ENCODE measurements around the gene SLCO4A1.

DNA sequence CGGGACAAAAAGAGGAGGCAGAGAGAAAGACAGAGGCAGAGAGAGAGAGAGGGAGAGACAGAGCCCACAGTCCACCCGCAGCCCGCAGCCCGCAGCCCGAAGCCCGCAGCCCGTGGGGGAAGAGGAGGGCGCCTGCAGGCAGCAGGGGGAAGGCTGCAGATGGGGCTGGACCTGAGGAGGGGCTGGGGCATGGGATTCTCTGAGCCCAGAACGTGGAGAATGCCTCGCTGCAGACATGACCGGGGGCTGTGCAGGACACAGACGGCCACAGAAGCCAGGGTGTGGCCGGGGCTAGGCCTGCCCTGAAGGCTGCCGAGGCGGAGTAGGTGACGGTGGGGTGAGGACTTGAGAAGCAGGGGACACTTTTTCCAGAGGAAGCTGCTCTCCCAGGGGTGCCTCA lies 6.5 kb upstream of the SLCO4A1 start:
- TF ChIP-seq, protein P1, sequence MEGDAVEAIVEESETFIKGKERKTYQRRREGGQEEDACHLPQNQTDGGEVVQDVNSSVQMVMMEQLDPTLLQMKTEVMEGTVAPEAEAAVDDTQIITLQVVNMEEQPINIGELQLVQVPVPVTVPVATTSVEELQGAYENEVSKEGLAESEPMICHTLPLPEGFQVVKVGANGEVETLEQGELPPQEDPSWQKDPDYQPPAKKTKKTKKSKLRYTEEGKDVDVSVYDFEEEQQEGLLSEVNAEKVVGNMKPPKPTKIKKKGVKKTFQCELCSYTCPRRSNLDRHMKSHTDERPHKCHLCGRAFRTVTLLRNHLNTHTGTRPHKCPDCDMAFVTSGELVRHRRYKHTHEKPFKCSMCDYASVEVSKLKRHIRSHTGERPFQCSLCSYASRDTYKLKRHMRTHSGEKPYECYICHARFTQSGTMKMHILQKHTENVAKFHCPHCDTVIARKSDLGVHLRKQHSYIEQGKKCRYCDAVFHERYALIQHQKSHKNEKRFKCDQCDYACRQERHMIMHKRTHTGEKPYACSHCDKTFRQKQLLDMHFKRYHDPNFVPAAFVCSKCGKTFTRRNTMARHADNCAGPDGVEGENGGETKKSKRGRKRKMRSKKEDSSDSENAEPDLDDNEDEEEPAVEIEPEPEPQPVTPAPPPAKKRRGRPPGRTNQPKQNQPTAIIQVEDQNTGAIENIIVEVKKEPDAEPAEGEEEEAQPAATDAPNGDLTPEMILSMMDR (IDR thresholded peaks at IDR 0.05; ENCODE audit: extremely low read depth in 1 of 2, insufficient read depth in 1 of 2, low read depth in 1 of 2, low read length in 2 of 2), result no peak
- TF ChIP-seq POLR2A (IDR thresholded peaks at IDR 0.05; ENCODE audit: low read depth, low read length), result no peak
- no peak for TF ChIP-seq POLR2AphosphoS5 (IDR thresholded peaks at IDR 0.05; ENCODE audit: insufficient read depth, low read depth, low read length)
- TF ChIP-seq EZH2 (IDR thresholded peaks at IDR 0.05; ENCODE audit: borderline replicate concordance, low read depth, low read length, severe bottlenecking), result no peak
- no peak for TF ChIP-seq GATA2 (IDR thresholded peaks at IDR 0.05; ENCODE audit: insufficient read depth, insufficient read length, low read depth, low read length)
- TF ChIP-seq MYC (IDR thresholded peaks at IDR 0.05; ENCODE audit: low read depth, low read length), result no peak
